ENCODE measurements around the gene RBM12. TPM values are rescaled to one million over a fixed set of nuclear protein-coding genes. Genes with fewer than 3 reads are reported as not detected.

RBM12 gene
- polyA plus RNA-seq, 4 donors: 6.9 to 61.6 (median 12.6) TPM

- 0 to 1% (median 0%) methylated on average over 28 of the region's 28 CpGs for WGBS, 3 donors
- no peaks in the 10 kb centered on the region for H3K9me3 ChIP-seq (ENCODE audit: control insufficient read depth in 2 of 2, insufficient read depth in 1 of 2, low read depth in 1 of 2, low read length in 1 of 2)
- no peak for FAIRE-seq
- H3K4me3 ChIP-seq (ENCODE audit: low read depth in 1 of 3, low read length in 3 of 3): peak overlapping the region; percentile 81 to 89 (median 89)
- H3K4me1 ChIP-seq (ENCODE audit: control insufficient read depth in 3 of 3, insufficient read depth in 2 of 3, low read depth in 1 of 3, low read length in 2 of 3): peaks cover 3 to 11% (median 7%) of the 10 kb centered on the region in 3 donors
- H3K27ac ChIP-seq (ENCODE audit: low read depth in 1 of 3, low read length in 2 of 3): peak overlapping the region; percentile 95 to 99 (median 98)
- no peaks in the 10 kb centered on the region for H3K27me3 ChIP-seq (ENCODE audit: control insufficient read depth in 3 of 3, insufficient read depth in 3 of 3, low read length in 3 of 3)
- peaks cover 0 to 2% (median 0%) of the 10 kb centered on the region in 3 donors for H3K36me3 ChIP-seq (ENCODE audit: control insufficient read depth in 3 of 3, insufficient read depth in 2 of 3, low read depth in 1 of 3, low read length in 3 of 3)
- DNase-seq: peak; percentile 61 to 77
Measured at GRCh38 chr20:35663516-35664465, 909 bp downstream of the RBM12 start.

GRCh38 chr20:35662551-35662950 is 2.1 kb downstream of the RBM12 start:
- Histone ChIP-seq H3K9me3 (ENCODE audit: control insufficient read depth in 2 of 2, insufficient read depth in 1 of 2, low read depth in 1 of 2, low read length in 1 of 2) (no peaks in the 10 kb centered on the region), H3K36me3 (ENCODE audit: control insufficient read depth in 3 of 3, insufficient read depth in 2 of 3, low read depth in 1 of 3, low read length in 3 of 3) (no peaks in the 10 kb centered on the region), H3K27me3 (ENCODE audit: control insufficient read depth in 3 of 3, insufficient read depth in 3 of 3, low read length in 3 of 3) (no peaks in the 10 kb centered on the region), H3K4me3 (ENCODE audit: low read depth in 1 of 3, low read length in 3 of 3) (peak overlapping the region in 1 of 3 donors; percentile 33), H3K27ac (ENCODE audit: low read depth in 1 of 3, low read length in 2 of 3) (no peak overlapping the region), H3K4me1 (ENCODE audit: control insufficient read depth in 3 of 3, insufficient read depth in 2 of 3, low read depth in 1 of 3, low read length in 2 of 3) (peaks cover 3 to 11% (median 7%) of the 10 kb centered on the region in 3 donors)
- DNase-seq: no peak
- WGBS, 3 donors: 0 to 12% (median 7%) methylated on average over 2 of the region's 2 CpGs
- FAIRE-seq: no peak

- peaks cover 3 to 11% (median 7%) of the 10 kb centered on the region in 3 donors for H3K4me1 ChIP-seq (ENCODE audit: control insufficient read depth in 3 of 3, insufficient read depth in 2 of 3, low read depth in 1 of 3, low read length in 2 of 3)
- H3K27ac ChIP-seq (ENCODE audit: low read depth in 1 of 3, low read length in 2 of 3): no peak overlapping the region
- FAIRE-seq (no peak), DNase-seq (no peak)
- WGBS, 3 donors: 21 to 26% (median 25%) methylated on average over 3 of the region's 3 CpGs
- no peaks in the 10 kb centered on the region for H3K36me3 ChIP-seq (ENCODE audit: control insufficient read depth in 3 of 3, insufficient read depth in 2 of 3, low read depth in 1 of 3, low read length in 3 of 3)
- no peak overlapping the region for H3K4me3 ChIP-seq (ENCODE audit: low read depth in 1 of 3, low read length in 3 of 3)
- no peaks in the 10 kb centered on the region for H3K27me3 ChIP-seq (ENCODE audit: control insufficient read depth in 3 of 3, insufficient read depth in 3 of 3, low read length in 3 of 3)
- H3K9me3 ChIP-seq (ENCODE audit: control insufficient read depth in 2 of 2, insufficient read depth in 1 of 2, low read depth in 1 of 2, low read length in 1 of 2): no peaks in the 10 kb centered on the region
Measured at GRCh38 chr20:35661908-35662307, 2.8 kb downstream of the RBM12 start.

GRCh38 chr20:35661053-35661452 is 3.6 kb downstream of the RBM12 start:
- no peaks in the 10 kb centered on the region for H3K9me3 ChIP-seq (ENCODE audit: control insufficient read depth in 2 of 2, insufficient read depth in 1 of 2, low read depth in 1 of 2, low read length in 1 of 2)
- WGBS, 3 donors: 61 to 80% (median 65%) methylated on average over 2 of the region's 2 CpGs
- H3K27ac ChIP-seq (ENCODE audit: low read depth in 1 of 3, low read length in 2 of 3): no peak overlapping the region
- peaks cover 3 to 11% (median 7%) of the 10 kb centered on the region in 3 donors for H3K4me1 ChIP-seq (ENCODE audit: control insufficient read depth in 3 of 3, insufficient read depth in 2 of 3, low read depth in 1 of 3, low read length in 2 of 3)
- no peak overlapping the region for H3K4me3 ChIP-seq (ENCODE audit: low read depth in 1 of 3, low read length in 3 of 3)
- H3K36me3 ChIP-seq (ENCODE audit: control insufficient read depth in 3 of 3, insufficient read depth in 2 of 3, low read depth in 1 of 3, low read length in 3 of 3): peaks cover 0 to 4% (median 0%) of the 10 kb centered on the region in 3 donors
- FAIRE-seq: no peak
- H3K27me3 ChIP-seq (ENCODE audit: control insufficient read depth in 3 of 3, insufficient read depth in 3 of 3, low read length in 3 of 3): no peaks in the 10 kb centered on the region
- DNase-seq: no peak

- H3K9me3 ChIP-seq (ENCODE audit: control insufficient read depth in 2 of 2, insufficient read depth in 1 of 2, low read depth in 1 of 2, low read length in 1 of 2): no peaks in the 10 kb centered on the region
Measured at GRCh38 chr20:35660122-35660937, 4.4 kb downstream of the RBM12 start.

GRCh38 chr20:35657271-35657670 is 7.4 kb downstream of the RBM12 start:
- 21 to 30% (median 27%) methylated on average over 1 of the region's 1 CpG for WGBS, 3 donors
- no peak overlapping the region for H3K27ac ChIP-seq (ENCODE audit: low read depth in 1 of 3, low read length in 2 of 3)
- no peak for FAIRE-seq
- H3K4me1 ChIP-seq (ENCODE audit: control insufficient read depth in 3 of 3, insufficient read depth in 2 of 3, low read depth in 1 of 3, low read length in 2 of 3): peaks cover 0 to 8% (median 7%) of the 10 kb centered on the region in 3 donors
- H3K4me3 ChIP-seq (ENCODE audit: low read depth in 1 of 3, low read length in 3 of 3): no peak overlapping the region
- H3K36me3 ChIP-seq (ENCODE audit: control insufficient read depth in 3 of 3, insufficient read depth in 2 of 3, low read depth in 1 of 3, low read length in 3 of 3): peaks cover 17 to 25% (median 18%) of the 10 kb centered on the region in 3 donors
- H3K27me3 ChIP-seq (ENCODE audit: control insufficient read depth in 3 of 3, insufficient read depth in 3 of 3, low read length in 3 of 3): no peaks in the 10 kb centered on the region
- H3K9me3 ChIP-seq (ENCODE audit: control insufficient read depth in 2 of 2, insufficient read depth in 1 of 2, low read depth in 1 of 2, low read length in 1 of 2): no peaks in the 10 kb centered on the region
- DNase-seq: no peak

More at GRCh38 chr20:35660122-35660937, 4.4 kb downstream of the RBM12 start:
- Histone ChIP-seq H3K36me3 (ENCODE audit: control insufficient read depth in 3 of 3, insufficient read depth in 2 of 3, low read depth in 1 of 3, low read length in 3 of 3) (peaks cover 0 to 4% (median 0%) of the 10 kb centered on the region in 3 donors), H3K4me3 (ENCODE audit: low read depth in 1 of 3, low read length in 3 of 3) (no peak overlapping the region), H3K27me3 (ENCODE audit: control insufficient read depth in 3 of 3, insufficient read depth in 3 of 3, low read length in 3 of 3) (no peaks in the 10 kb centered on the region), H3K4me1 (ENCODE audit: control insufficient read depth in 3 of 3, insufficient read depth in 2 of 3, low read depth in 1 of 3, low read length in 2 of 3) (peaks cover 3 to 11% (median 7%) of the 10 kb centered on the region in 3 donors), H3K27ac (ENCODE audit: low read depth in 1 of 3, low read length in 2 of 3) (peak overlapping the region in 1 of 3 donors; percentile 38)
- 84 to 93% (median 85%) methylated on average over 10 of the region's 10 CpGs for WGBS, 3 donors
- DNase-seq (no peak), FAIRE-seq (no peak)

- DNase-seq (no peak), FAIRE-seq (no peak)
- WGBS, 3 donors: 95 to 98% (median 97%) methylated on average over 9 of the region's 9 CpGs
- Histone ChIP-seq H3K4me1 (ENCODE audit: control insufficient read depth in 3 of 3, insufficient read depth in 2 of 3, low read depth in 1 of 3, low read length in 2 of 3) (no peaks in the 10 kb centered on the region), H3K9me3 (ENCODE audit: control insufficient read depth in 2 of 2, insufficient read depth in 1 of 2, low read depth in 1 of 2, low read length in 1 of 2) (no peaks in the 10 kb centered on the region), H3K4me3 (ENCODE audit: low read depth in 1 of 3, low read length in 3 of 3) (no peak overlapping the region), H3K27me3 (ENCODE audit: control insufficient read depth in 3 of 3, insufficient read depth in 3 of 3, low read length in 3 of 3) (no peaks in the 10 kb centered on the region), H3K27ac (ENCODE audit: low read depth in 1 of 3, low read length in 2 of 3) (no peak overlapping the region), H3K36me3 (ENCODE audit: control insufficient read depth in 3 of 3, insufficient read depth in 2 of 3, low read depth in 1 of 3, low read length in 3 of 3) (peaks cover 17 to 25% (median 18%) of the 10 kb centered on the region in 3 donors)
Measured at GRCh38 chr20:35654415-35654814, 10.3 kb downstream of the RBM12 start.

- no peaks in the 10 kb centered on the region for H3K27me3 ChIP-seq (ENCODE audit: control insufficient read depth in 3 of 3, insufficient read depth in 3 of 3, low read length in 3 of 3)
- WGBS, 3 donors: 91 to 95% (median 92%) methylated on average over 4 of the region's 4 CpGs
- H3K9me3 ChIP-seq (ENCODE audit: control insufficient read depth in 2 of 2, insufficient read depth in 1 of 2, low read depth in 1 of 2, low read length in 1 of 2): no peaks in the 10 kb centered on the region
- no peak overlapping the region for H3K27ac ChIP-seq (ENCODE audit: low read depth in 1 of 3, low read length in 2 of 3)
- no peak for DNase-seq
- no peak for FAIRE-seq
- no peak overlapping the region for H3K4me3 ChIP-seq (ENCODE audit: low read depth in 1 of 3, low read length in 3 of 3)
- H3K4me1 ChIP-seq (ENCODE audit: control insufficient read depth in 3 of 3, insufficient read depth in 2 of 3, low read depth in 1 of 3, low read length in 2 of 3): no peaks in the 10 kb centered on the region
- peaks cover 17 to 25% (median 18%) of the 10 kb centered on the region in 3 donors for H3K36me3 ChIP-seq (ENCODE audit: control insufficient read depth in 3 of 3, insufficient read depth in 2 of 3, low read depth in 1 of 3, low read length in 3 of 3)
Measured at GRCh38 chr20:35653893-35654292, 10.8 kb downstream of the RBM12 start.

Data from small intestine (tissue), 7 donors.